Measurements from ENCODE around the gene DRD3. TPM values are rescaled to one million over a fixed set of nuclear protein-coding genes. Genes with fewer than 3 reads are reported as not detected.
A peak's percentile ranks its signal among the peaks of the same experiment; 100 is the strongest.

Gene DRD3
- total and polyA plus RNA-seq, 2 donors from 2014 or later = not detected

DNA sequence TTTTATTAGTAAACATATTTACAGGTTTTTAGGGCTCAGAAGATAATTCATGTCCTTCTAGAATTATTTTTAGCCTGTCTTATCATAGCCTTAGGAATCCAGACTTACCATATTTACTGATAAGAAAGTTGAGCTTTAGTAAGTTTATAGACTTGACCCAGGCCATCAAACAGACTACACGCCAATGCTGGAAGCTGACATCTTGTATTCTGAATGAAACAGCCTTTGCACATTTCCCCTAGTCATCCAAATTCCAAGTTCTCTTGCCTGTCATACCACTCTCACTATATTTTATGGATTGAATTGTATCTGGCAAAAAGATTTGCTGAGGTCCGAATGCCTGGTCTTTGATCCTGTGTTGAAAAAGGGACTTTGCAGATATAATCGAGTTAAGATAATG lies 58.6 kb downstream of the DRD3 start:
- Histone ChIP-seq H3K4me3 (ENCODE audit: low read length in 3 of 3) (no peak overlapping the region), H3K27me3 (ENCODE audit: control insufficient read depth, insufficient read depth, low read length) (no peaks in the 10 kb centered on the region), H3K9ac (ENCODE audit: low read length in 3 of 3) (no peak overlapping the region), H3K9me3 (ENCODE audit: control insufficient read depth in 2 of 3, insufficient read depth in 1 of 3, low read length in 3 of 3) (no peaks in the 10 kb centered on the region), H3K4me1 (ENCODE audit: control insufficient read depth in 2 of 3, insufficient read depth in 2 of 3, low read depth in 1 of 3, low read length in 3 of 3) (peaks cover 2 to 7% (median 3%) of the 10 kb centered on the region in 3 donors), H3K27ac (ENCODE audit: low read depth in 2 of 2, low read length in 2 of 2) (peak overlapping the region in 1 of 2 donors; percentile 73), H3K36me3 (ENCODE audit: control insufficient read depth in 2 of 3, insufficient read depth in 3 of 3, low read length in 3 of 3) (no peaks in the 10 kb centered on the region)
- DNase-seq (peak in 2 of 5 donors; percentile 7 to 30), FAIRE-seq (no peak)
- TF ChIP-seq CTCF (IDR thresholded peaks at IDR 0.05; ENCODE audit: borderline replicate concordance, extremely low read depth, insufficient read depth) = no peak
- intact Hi-C loops (cut with DNase I) = no loop called here

- H3K36me3 ChIP-seq (ENCODE audit: control insufficient read depth in 2 of 3, insufficient read depth in 3 of 3, low read length in 3 of 3) = no peaks in the 10 kb centered on the region
- DNase-seq = peak in 2 of 5 donors; percentile 14 to 54
- no peak overlapping the region for H3K4me3 ChIP-seq (ENCODE audit: low read length in 3 of 3)
- H3K27me3 ChIP-seq (ENCODE audit: control insufficient read depth, insufficient read depth, low read length) = no peaks in the 10 kb centered on the region
- TF ChIP-seq CTCF (IDR thresholded peaks at IDR 0.05; ENCODE audit: borderline replicate concordance, extremely low read depth, insufficient read depth) = no peak
- intact Hi-C loops (cut with DNase I) = no loop called here
- H3K9me3 ChIP-seq (ENCODE audit: control insufficient read depth in 2 of 3, insufficient read depth in 1 of 3, low read length in 3 of 3) = no peaks in the 10 kb centered on the region
- H3K4me1 ChIP-seq (ENCODE audit: control insufficient read depth in 2 of 3, insufficient read depth in 2 of 3, low read depth in 1 of 3, low read length in 3 of 3) = peaks cover 2 to 7% (median 3%) of the 10 kb centered on the region in 3 donors
- FAIRE-seq = no peak
- H3K9ac ChIP-seq (ENCODE audit: low read length in 3 of 3) = no peak overlapping the region
- no peak overlapping the region for H3K27ac ChIP-seq (ENCODE audit: low read depth in 2 of 2, low read length in 2 of 2)
These were observed 59.1 kb downstream of the DRD3 start for GRCh38 chr3:114119776-114120175.

DNA sequence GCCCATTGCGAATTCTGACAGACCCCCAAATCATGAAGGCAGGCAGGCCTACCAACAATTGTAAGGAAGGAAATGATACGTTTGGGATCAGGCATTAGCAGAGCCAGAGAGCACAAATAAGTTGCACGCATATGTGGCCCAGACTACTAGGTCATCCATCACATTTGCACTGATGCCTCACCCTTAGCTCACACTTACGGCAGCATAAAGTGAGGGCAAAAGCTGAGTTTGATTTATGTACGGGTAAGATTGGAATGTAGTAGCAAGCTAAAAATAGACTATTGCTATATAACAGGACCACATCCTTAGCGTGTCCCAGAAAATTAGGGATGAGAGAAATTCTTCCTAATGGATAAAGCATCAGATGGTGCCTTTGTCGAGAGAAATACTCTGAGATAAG lies 63.7 kb downstream of the DRD3 start:
- H3K9ac ChIP-seq (ENCODE audit: low read length in 3 of 3) = no peak overlapping the region
- DNase-seq (no peak), FAIRE-seq (no peak)
- no peaks in the 10 kb centered on the region for H3K9me3 ChIP-seq (ENCODE audit: control insufficient read depth in 2 of 3, insufficient read depth in 1 of 3, low read length in 3 of 3)
- no peaks in the 10 kb centered on the region for H3K27me3 ChIP-seq (ENCODE audit: control insufficient read depth, insufficient read depth, low read length)
- no peaks in the 10 kb centered on the region for H3K4me1 ChIP-seq (ENCODE audit: control insufficient read depth in 2 of 3, insufficient read depth in 2 of 3, low read depth in 1 of 3, low read length in 3 of 3)
- intact Hi-C loops (cut with DNase I) = no loop called here
- no peak overlapping the region for H3K4me3 ChIP-seq (ENCODE audit: low read length in 3 of 3)
- H3K36me3 ChIP-seq (ENCODE audit: control insufficient read depth in 2 of 3, insufficient read depth in 3 of 3, low read length in 3 of 3) = no peaks in the 10 kb centered on the region
- no peak for TF ChIP-seq CTCF (IDR thresholded peaks at IDR 0.05; ENCODE audit: borderline replicate concordance, extremely low read depth, insufficient read depth)
- no peak overlapping the region for H3K27ac ChIP-seq (ENCODE audit: low read depth in 2 of 2, low read length in 2 of 2)

GRCh38 chr3:114114719-114115118 lies 64.1 kb downstream of the DRD3 start:
- intact Hi-C loops (cut with DNase I) = no loop called here
- no peak for FAIRE-seq
- no peak for TF ChIP-seq CTCF (IDR thresholded peaks at IDR 0.05; ENCODE audit: borderline replicate concordance, extremely low read depth, insufficient read depth)

More at GRCh38 chr3:114114719-114115118, 64.1 kb downstream of the DRD3 start:
- Histone ChIP-seq H3K9ac (ENCODE audit: low read length in 3 of 3) (no peak overlapping the region), H3K27ac (ENCODE audit: low read depth in 2 of 2, low read length in 2 of 2) (no peak overlapping the region), H3K4me1 (ENCODE audit: control insufficient read depth in 2 of 3, insufficient read depth in 2 of 3, low read depth in 1 of 3, low read length in 3 of 3) (no peaks in the 10 kb centered on the region), H3K36me3 (ENCODE audit: control insufficient read depth in 2 of 3, insufficient read depth in 3 of 3, low read length in 3 of 3) (no peaks in the 10 kb centered on the region), H3K4me3 (ENCODE audit: low read length in 3 of 3) (no peak overlapping the region), H3K9me3 (ENCODE audit: control insufficient read depth in 2 of 3, insufficient read depth in 1 of 3, low read length in 3 of 3) (no peaks in the 10 kb centered on the region), H3K27me3 (ENCODE audit: control insufficient read depth, insufficient read depth, low read length) (no peaks in the 10 kb centered on the region)
- DNase-seq = no peak
